Measurements from ENCODE around the gene CTSG.

The CTSG gene

DNA sequence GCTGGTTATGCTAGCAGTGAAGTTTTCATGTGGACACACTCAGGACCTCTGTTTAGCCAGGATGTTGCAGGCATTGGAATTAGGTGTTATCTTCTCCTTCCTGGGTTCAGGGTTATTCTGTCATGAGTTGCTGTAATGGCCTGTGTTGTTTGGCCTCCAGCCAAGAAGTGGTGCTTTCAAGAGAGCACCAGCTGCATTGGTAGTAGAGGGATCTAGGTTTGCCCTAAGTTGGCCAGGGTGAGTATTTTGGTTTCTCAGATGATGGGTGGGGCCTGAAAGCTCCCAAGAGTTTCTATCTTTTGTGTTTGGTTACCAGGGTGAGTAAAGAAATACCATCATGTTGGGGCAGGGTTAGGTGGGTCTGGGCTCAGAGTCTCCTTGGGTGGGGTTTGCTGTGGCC, 36.1 kb upstream of the CTSG start:
- no peaks in the 10 kb centered on the region for H3K4me1 ChIP-seq (ENCODE audit: control insufficient read depth, insufficient read depth, low read length)
- H3K4me3 ChIP-seq (ENCODE audit: low read depth, low read length) = no peak overlapping the region
- POLR2A ChIA-PET = no interaction called here
- H3K9me3 ChIP-seq (ENCODE audit: control insufficient read depth, insufficient read depth, low read depth, low read length) = no peaks in the 10 kb centered on the region
- no peaks in the 10 kb centered on the region for H3K36me3 ChIP-seq (ENCODE audit: control insufficient read depth in 2 of 2, insufficient read depth in 1 of 2, low read length in 2 of 2)
- H3K27ac ChIP-seq (ENCODE audit: extremely low read depth, low read depth, low read length) = no peak overlapping the region
- no peak for TF ChIP-seq YY1 (tag by site-specific recombination; IDR thresholded peaks at IDR 0.05)
- no peak for TF ChIP-seq ZBTB1 (tag by site-specific recombination; IDR thresholded peaks at IDR 0.05)
- no peak for TF ChIP-seq ZNF266 (tag by site-specific recombination; IDR thresholded peaks at IDR 0.05; ENCODE audit: low read depth)
- TF ChIP-seq ZNF138 (tag by site-specific recombination; IDR thresholded peaks at IDR 0.05; ENCODE audit: borderline replicate concordance) = no peak
- TF ChIP-seq ZNF600 (tag by site-specific recombination; IDR thresholded peaks at IDR 0.05) = no peak
- TF ChIP-seq ZNF302 (tag by site-specific recombination; IDR thresholded peaks at IDR 0.05; ENCODE audit: low read depth) = no peak
- TF ChIP-seq KLF8 (tag by site-specific recombination; IDR thresholded peaks at IDR 0.05) = no peak
- TF ChIP-seq ZNF324 (tag by site-specific recombination; IDR thresholded peaks at IDR 0.05) = no peak
- TF ChIP-seq PRDM6 (tag by site-specific recombination; IDR thresholded peaks at IDR 0.05) = no peak
- TF ChIP-seq ZBTB8A (tag by site-specific recombination; IDR thresholded peaks at IDR 0.05) = no peak
- TF ChIP-seq MEIS1 (CRISPR knock-in tag; IDR thresholded peaks at IDR 0.05; ENCODE audit: borderline replicate concordance) = no peak
- TF ChIP-seq, protein P1, sequence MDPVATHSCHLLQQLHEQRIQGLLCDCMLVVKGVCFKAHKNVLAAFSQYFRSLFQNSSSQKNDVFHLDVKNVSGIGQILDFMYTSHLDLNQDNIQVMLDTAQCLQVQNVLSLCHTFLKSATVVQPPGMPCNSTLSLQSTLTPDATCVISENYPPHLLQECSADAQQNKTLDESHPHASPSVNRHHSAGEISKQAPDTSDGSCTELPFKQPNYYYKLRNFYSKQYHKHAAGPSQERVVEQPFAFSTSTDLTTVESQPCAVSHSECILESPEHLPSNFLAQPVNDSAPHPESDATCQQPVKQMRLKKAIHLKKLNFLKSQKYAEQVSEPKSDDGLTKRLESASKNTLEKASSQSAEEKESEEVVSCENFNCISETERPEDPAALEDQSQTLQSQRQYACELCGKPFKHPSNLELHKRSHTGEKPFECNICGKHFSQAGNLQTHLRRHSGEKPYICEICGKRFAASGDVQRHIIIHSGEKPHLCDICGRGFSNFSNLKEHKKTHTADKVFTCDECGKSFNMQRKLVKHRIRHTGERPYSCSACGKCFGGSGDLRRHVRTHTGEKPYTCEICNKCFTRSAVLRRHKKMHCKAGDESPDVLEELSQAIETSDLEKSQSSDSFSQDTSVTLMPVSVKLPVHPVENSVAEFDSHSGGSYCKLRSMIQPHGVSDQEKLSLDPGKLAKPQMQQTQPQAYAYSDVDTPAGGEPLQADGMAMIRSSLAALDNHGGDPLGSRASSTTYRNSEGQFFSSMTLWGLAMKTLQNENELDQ (tag by site-specific recombination; IDR thresholded peaks at IDR 0.05; ENCODE audit: low read depth) = no peak
- no peak for TF ChIP-seq EGR2 (tag by site-specific recombination; IDR thresholded peaks at IDR 0.05; ENCODE audit: low read depth)
- TF ChIP-seq, protein P2, sequence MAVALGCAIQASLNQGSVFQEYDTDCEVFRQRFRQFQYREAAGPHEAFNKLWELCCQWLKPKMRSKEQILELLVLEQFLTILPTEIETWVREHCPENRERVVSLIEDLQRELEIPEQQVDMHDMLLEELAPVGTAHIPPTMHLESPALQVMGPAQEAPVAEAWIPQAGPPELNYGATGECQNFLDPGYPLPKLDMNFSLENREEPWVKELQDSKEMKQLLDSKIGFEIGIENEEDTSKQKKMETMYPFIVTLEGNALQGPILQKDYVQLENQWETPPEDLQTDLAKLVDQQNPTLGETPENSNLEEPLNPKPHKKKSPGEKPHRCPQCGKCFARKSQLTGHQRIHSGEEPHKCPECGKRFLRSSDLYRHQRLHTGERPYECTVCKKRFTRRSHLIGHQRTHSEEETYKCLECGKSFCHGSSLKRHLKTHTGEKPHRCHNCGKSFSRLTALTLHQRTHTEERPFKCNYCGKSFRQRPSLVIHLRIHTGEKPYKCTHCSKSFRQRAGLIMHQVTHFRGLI (tag by site-specific recombination; IDR thresholded peaks at IDR 0.05) = no peak
- TF ChIP-seq BCL11B (tag by site-specific recombination; IDR thresholded peaks at IDR 0.05; ENCODE audit: low read depth) = no peak
- TF ChIP-seq ZNF133 (tag by site-specific recombination; IDR thresholded peaks at IDR 0.05) = no peak
- TF ChIP-seq, protein P3, sequence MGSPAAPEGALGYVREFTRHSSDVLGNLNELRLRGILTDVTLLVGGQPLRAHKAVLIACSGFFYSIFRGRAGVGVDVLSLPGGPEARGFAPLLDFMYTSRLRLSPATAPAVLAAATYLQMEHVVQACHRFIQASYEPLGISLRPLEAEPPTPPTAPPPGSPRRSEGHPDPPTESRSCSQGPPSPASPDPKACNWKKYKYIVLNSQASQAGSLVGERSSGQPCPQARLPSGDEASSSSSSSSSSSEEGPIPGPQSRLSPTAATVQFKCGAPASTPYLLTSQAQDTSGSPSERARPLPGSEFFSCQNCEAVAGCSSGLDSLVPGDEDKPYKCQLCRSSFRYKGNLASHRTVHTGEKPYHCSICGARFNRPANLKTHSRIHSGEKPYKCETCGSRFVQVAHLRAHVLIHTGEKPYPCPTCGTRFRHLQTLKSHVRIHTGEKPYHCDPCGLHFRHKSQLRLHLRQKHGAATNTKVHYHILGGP (tag by site-specific recombination; IDR thresholded peaks at IDR 0.05) = no peak
- no peak for TF ChIP-seq ZNF10 (tag by site-specific recombination; IDR thresholded peaks at IDR 0.05)
- CTCF ChIA-PET = no interaction called here

GRCh38 chr14:24609655-24610344, 33.8 kb upstream of the CTSG start, which contains the start of gene GZMH:
GZMH (minus strand) TSS chr14:24609685; CDS start chr14:24609613, 72 bp downstream.
- H3K36me3 ChIP-seq (ENCODE audit: control insufficient read depth in 2 of 2, insufficient read depth in 1 of 2, low read length in 2 of 2) = no peaks in the 10 kb centered on the region
- H3K9me3 ChIP-seq (ENCODE audit: control insufficient read depth, insufficient read depth, low read depth, low read length) = no peaks in the 10 kb centered on the region
- ChIA-PET CTCF (interaction anchor here (0.7 kb wide), 1 partner anchor 411 kb away, joined by 4 read pairs; no protein-coding TSS in a partner anchor), POLR2A (no interaction called here)
- H3K4me1 ChIP-seq (ENCODE audit: control insufficient read depth, insufficient read depth, low read length) = no peaks in the 10 kb centered on the region
- H3K27ac ChIP-seq (ENCODE audit: extremely low read depth, low read depth, low read length) = no peak within 1 kb of the TSS
- no peak within 1 kb of the TSS for H3K4me3 ChIP-seq (ENCODE audit: low read depth, low read length)
- TF ChIP-seq OSR2 (tag by site-specific recombination; IDR thresholded peaks at IDR 0.05) (no peak), REPIN1 (tag by site-specific recombination; IDR thresholded peaks at IDR 0.05; ENCODE audit: low read depth) (no peak), ZBTB20 (tag by site-specific recombination; IDR thresholded peaks at IDR 0.05) (no peak), ZFP37 (tag by site-specific recombination; IDR thresholded peaks at IDR 0.05) (no peak), YY1 (tag by site-specific recombination; IDR thresholded peaks at IDR 0.05) (no peak)
- TF ChIP-seq, protein P4, sequence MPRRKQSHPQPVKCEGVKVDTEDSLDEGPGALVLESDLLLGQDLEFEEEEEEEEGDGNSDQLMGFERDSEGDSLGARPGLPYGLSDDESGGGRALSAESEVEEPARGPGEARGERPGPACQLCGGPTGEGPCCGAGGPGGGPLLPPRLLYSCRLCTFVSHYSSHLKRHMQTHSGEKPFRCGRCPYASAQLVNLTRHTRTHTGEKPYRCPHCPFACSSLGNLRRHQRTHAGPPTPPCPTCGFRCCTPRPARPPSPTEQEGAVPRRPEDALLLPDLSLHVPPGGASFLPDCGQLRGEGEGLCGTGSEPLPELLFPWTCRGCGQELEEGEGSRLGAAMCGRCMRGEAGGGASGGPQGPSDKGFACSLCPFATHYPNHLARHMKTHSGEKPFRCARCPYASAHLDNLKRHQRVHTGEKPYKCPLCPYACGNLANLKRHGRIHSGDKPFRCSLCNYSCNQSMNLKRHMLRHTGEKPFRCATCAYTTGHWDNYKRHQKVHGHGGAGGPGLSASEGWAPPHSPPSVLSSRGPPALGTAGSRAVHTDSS (tag by site-specific recombination; IDR thresholded peaks at IDR 0.05) = no peak
- TF ChIP-seq, protein P1 (tag by site-specific recombination; IDR thresholded peaks at IDR 0.05; ENCODE audit: low read depth) = no peak

Measured in HEK293 (cell line).